ENCODE measurements around the gene PTCRA.

PTCRA gene

GRCh38 chr6:42971746-42972327, 56.0 kb downstream of the PTCRA start:
- DNase-seq (ENCODE audit: low read depth), result no peak

GRCh38 chr6:42973926-42974325, 58.1 kb downstream of the PTCRA start:
- DNase-seq (ENCODE audit: low read depth), result no peak

GRCh38 chr6:42974919-42975505, 59.2 kb downstream of the PTCRA start:
- no peak for DNase-seq (ENCODE audit: low read depth)
